GM18909 (cell line): ENCODE measurements around the gene JADE2.
"Not testable (repeated sequence)": the region's sequence is repeated elsewhere in the genome, so short reads cannot be mapped to it uniquely, and the experiment has no call there.

Experiments
- ATAC-seq: cut with Tn5 transposase; IDR thresholded peaks from one replicate; pipeline ENCODE4 v1.9.1; 2021; ENCODE audit warnings: mild to moderate bottlenecking; ENCODE audit not compliant: unreplicated experiment, poor library complexity

The JADE2 gene

DNA sequence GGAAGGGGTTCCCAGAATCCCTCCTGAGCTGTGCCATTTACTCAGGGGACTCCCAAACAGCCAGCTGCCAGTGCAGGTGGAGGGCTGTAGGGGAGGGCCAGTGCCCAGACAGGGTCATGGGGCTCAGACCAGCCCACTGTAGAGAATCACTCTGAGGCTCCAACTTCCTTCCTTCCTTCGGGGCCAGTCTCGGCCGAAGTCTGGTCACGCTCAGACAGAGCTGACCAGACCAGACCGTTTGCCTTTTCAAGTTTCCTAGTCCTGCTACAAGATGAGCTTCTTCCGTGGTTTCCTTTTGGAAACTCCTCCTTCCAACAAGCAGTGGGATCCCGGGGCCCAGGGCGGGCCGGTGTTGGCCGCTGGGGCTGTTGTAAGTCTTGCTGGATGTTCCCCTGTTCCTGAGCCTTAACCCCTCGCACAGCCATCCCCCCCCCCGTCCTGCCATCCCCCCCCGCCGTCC is 54.6 kb downstream of the JADE2 start:
- ATAC-seq, result no peak

DNA sequence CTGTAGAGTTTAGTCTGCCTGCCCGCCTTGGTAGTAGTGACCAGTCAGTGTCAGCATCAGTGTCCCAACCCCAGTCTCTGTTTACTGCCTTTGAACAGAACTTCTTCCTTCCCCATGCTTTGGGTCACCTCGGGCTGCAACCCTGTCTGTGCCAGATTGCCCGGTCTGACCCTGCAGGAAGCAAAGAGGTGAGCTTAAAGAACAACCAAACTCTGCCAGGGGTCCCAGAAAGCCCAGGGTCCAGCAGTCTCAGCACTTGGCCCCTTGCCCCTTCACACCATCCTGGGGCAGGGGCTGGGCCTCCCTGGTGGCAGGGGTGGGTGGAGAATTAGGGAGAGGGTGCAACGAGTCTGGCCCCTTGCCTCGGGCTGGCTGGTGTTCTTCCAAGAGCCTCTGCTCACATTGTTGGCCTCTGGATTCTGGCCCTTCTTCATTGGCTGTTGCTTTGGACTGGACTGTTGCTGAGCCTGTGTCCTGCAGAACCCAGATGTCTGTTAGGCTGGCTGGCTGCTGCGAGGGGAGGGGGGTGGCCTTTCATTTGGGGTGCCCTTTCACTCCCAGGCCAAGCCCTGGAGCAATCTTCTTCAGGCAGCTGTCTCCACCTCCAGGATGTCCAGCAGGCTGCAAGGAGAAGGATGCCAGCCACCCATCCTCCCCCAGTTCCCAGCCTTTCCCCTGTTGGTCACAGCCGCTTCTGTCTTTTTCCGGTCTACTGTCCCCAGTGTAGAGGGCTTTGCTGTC is 55.9 kb downstream of the JADE2 start:
- no peak for ATAC-seq

DNA sequence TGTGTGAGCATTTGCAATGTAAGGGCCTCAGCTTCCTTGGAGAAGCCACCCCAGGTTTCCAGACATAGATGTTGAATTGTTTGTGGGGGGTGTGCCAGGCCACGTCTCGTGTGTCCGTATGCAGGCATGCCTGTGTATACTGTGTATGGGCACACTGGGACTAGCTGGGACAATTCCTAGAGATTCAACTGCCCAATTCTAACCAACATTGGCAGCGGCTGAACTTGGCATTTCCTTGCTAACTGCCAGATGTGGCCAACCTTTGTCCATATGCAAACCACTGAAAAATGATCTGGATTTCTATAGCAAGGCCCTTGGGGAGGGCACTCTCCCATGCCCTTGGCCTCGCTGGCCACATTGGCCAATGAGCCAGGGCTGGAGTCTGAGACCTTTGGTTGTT is 56.8 kb downstream of the JADE2 start:
- ATAC-seq, result no peak

DNA sequence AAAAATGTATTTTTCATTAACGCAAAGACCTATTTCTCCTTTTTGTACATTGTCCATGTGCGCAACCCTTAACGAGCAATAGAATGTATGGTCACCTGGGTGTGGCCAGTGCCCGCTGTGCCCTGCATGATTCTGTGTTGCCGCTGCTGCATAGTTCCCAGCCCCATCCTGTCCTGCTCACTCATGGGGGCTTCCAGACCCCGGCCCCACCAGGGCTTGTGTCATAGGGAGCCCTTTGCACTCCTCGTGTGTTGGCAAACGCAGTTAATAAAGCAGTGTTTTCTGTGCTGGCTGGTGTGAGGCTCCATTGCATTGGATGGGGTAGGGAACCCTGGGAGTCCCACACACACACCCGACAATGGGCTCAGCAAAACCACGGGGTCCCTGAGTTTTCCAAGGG is 57.5 kb downstream of the JADE2 start:
- ATAC-seq, result no peak

DNA sequence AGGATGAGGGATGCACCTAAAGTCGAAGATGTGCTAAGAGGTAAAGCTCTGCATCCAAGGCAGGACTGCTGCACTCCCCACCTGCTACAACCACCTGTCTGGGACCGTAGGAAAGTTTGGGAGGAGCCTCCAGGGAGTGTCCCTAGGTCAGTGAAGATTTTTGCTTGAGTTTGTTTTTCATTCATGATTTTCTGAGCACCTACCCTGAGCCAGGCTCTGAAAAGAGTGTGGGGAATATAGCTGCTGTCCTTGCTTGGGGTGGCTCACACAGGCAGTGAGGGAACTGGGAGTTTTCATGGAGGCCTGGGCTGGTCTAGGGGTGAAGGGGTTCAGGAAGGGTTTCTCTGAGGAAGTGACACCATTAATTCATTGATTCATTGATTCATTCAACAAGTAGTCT is 58.3 kb downstream of the JADE2 start:
- ATAC-seq, result no peak

DNA sequence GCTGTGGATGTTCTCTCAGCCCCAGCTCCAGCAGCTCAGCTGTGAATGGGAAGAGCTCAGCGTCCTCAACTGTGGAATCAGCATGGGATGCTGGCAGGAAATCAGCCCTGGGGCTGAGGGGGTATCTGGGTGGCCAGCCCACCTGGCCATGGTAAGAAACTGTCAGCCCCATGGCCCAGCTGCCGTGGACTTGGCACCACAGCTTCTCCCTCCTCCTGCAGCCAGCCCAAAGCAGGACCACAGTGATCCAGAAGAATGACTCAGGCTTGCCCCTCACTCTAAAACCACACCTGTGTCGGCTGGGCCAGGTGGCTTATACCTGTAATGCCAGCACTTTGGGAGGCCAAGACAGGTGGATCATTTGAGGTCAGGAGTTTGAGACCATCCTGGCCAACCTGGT is 59.2 kb downstream of the JADE2 start:
- no peak for ATAC-seq

DNA sequence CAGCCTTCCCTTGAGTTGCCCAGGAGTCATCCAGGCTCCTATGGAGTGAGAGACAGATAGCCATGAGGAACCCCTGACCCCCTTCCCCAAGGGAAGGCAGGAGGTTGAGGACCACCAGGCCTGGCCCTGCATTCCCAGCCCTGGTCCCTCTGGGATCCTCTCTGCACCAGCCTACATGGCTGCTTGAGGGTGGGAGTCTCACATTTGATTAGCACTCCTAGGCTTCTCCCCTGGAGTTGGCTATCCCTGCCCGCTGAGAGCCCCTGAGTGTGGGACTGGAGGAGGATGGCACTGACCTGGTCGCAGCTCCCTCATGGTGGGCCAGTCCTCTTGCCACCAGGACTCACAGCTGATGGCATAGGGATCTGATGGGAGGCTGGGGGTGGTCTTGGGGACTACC is 60.5 kb downstream of the JADE2 start:
- ATAC-seq, result no peak

DNA sequence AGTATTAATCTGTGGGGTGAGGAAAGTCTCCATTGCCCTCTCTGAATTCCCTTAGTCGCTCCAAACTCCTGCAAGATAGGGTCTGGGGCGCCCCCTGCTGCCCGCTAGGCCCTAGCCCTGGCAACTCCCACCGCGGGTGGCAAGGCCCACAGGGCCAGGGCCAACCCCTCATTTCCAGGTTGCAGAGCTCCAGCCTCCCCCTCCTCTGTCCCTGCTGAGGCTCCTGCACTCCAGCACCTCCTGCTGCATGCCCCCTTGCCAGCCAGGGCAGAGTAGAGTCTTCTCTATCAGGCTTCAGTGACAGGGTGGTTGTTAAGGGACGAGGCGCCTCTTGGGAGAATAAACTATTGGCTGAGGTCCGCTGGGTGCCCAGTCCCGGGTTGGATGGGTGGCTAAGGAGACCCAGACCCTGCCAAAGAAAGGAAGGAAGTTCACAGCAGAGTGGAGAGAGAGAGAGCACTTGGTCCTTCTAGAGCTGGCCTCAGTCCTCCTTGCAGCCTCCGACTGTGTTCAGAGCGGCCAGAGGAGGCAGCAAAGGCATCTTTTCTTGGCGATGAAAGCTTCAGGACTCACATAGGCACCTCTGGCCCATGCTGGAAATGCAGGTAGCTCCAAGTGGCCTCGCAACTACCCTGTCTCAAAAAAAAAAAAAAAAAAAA is 61.5 kb downstream of the JADE2 start:
- ATAC-seq, result peak; percentile 81

DNA sequence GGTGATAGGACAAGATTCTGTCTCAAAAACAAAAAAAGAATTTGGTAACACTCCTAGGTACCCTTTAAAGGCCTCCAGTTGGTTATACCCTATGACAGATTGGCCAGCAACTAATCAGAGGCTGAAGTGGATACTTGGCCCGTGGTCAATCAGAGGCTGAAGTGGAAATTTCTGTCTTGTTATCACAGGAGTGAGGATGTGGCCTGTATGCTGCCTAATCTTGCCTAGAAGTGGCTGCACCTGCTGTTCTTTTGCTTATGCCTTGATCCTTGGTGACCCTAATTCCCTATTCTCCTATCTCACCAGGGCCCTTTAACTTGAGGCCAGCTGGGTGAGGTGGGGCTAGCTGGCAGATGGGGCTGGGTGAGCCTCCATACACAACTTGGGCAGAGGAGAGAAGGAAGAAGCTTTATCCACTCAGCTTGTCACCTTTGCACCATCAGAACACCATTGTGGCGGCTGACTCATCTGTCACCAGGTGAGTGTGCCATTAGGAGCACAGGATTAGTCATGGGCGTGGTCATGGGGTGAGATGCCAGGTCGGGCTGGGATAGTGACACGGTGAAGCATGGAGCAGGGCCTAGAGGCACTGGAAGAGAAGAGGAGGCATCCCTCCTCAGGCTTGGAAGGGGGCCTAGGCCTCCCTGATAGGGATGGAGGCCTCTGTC is 65.7 kb downstream of the JADE2 start:
- no peak for ATAC-seq

DNA sequence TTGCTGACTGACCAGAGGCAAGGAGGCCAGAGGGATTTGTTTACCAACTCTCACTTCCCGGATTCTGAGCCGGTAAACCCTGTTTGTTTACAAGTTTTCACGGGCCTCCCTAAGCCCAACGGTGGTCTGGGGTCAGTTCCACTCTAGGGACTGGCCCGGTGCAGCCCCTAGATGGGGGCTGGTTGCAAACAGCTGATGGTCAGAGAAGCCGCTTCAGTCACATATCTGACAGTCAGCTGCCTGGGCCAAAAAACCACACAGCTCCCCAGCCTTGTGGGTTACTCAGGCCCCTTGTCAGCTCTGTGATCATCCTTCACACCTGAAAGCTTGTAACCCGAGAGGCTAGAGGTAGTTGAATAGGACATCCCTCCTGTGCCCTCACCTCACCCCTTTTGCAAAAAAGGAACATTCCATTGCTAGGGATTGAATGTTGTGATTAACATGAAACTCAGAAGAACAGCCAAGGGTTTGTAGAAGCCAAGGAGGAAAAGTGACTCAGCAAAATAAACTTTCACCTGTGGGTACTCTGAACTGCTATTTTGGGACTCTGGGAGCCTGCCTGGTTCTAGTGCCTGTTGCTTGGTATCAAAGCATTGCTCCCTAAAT is 66.8 kb downstream of the JADE2 start:
- ATAC-seq, result no peak

DNA sequence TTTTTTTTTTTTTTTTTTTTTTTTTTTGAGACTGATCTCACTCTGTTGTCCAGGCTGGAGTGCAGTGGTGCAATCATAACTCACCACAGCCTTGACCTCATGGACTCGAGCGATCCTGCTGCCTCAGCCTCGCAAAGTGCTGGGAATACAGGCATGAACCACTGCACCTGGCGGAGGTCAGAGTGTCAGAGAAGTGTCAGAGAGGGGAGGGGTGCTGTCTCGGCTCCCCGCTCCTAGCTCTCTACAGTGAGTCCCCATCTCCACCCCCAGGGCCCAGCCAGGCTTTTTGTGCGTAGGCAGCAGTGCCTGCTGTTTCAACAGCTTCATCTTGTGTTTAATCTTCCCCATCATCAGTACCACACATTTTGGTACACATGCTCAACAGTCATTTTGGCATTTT is 68.9 kb downstream of the JADE2 start:
- no peak for ATAC-seq

DNA sequence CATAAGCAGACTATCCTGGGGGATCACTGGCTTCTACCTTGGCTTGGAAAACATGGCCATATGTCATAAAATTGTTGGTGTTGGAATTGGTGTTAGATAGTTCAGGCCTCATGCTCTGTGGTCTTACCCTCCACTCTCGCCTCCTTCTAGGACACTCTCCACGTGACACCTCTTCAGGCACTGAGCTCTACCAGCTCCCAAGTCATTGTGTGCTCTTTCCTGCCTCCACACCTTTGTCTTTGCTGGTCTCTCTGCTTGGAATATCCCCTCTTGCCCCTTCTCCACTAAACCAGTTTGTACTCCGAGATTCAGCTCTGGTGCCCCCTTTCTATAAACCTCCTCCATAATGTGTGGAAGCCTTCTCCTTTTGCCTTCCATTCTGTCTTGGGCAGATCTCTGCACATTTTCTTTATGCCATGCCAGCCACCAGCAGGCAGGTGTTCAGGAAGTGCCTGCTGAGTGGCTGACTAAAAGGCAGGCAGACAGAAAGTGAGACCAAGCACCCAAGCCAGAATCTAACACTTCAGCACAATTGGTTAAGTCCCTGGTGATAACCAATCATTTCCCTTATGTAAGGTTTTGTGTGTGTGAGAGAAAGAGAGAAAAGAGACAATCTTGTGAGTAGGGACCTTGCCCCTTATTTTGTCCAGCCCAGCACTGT is 69.5 kb downstream of the JADE2 start:
- peak; percentile 73 for ATAC-seq

DNA sequence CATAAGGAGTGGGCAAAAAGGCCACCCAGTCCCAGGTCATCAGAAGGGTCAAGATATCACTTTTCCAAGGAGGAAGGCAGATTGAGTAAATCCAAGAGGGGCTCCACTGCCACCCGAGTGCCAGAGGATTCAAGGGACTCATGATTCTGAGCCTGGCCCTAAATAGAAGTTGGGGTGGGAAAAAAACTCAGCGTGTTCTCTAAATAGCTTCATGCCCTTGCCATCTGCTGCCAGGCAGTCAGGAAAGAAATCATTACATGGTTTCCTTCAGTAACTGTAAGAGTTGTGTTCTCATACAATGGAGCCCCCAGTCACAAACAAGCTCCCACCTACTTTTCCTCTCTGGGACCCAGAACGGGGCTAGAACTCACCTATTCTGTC is 70.0 kb downstream of the JADE2 start:
- no peak for ATAC-seq

DNA sequence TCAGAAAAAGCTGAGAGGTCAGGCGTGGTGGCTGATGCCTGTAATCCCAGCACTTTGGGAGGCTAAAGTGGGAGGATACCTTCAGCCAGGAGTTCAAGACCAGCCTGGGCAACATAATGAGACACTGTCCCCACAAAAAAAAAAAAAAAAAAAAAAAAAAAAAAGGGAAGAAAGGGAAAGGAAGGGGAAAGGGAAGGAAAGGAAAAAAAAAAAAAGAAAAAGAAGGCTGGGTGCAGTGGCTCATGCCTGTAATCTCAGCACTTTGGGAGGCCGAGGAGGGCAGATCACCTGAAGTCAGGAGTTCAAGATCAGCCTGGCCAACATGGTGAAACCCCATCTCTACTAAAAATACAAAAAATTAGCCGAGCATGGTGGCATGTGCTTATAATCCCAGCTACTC is 74.3 kb downstream of the JADE2 start:
- ATAC-seq, result not testable (repeated sequence)

DNA sequence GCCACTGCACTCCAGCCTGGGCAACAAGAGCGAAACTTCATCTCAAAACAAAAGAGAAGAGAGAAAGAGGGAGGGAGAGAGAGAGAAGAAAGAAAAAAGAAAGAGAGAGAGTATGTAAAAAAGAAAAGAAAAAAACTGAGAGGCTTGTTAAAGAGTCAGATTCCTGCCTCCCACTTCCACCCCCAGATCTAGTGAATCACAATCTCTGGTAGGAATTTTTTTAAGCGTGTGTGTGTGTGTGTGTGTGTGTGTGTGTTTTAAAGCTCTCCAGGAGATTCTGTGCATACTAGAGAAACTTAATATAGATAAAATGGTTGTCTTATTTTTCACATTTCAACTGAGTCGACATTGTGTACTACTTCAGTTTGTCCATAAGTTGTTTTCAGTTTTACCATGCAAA is 75.1 kb downstream of the JADE2 start:
- no peak for ATAC-seq

DNA sequence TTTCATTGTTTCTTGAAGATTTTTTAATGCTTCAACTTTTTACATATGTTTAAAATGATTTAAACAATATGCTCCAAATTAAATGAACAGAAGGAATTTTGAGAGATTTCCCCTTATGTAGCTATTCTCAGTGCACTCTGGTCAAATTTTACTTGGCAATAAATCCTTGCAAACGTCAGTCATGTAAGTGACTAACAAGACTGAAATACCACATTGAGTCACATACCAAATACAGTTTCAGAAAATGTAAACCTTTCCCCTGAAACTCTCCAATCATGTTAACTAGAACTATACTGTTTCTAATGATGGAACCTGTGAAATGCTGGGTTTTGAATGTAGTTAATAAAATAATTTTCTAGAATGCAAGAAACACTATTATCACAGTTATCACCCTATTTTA is 77.6 kb downstream of the JADE2 start:
- ATAC-seq, result no peak

DNA sequence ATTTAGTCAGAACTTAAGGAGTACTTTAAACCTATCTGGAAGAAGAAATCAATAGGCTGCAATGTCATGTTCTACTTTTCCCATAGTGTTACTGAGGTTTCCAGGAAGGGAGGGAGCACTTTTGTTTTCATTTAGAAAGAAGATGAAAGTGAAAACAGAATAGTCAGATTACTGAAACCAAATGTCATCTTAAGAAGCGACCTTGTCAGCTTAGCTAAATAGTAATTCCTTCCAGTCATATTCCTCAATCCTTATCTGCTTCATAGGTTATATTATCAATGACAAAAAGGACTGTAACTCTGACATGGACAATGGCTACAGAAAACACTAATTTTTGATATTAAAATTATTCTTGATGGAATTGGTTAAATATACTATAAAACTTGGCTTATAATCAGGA is 79.4 kb downstream of the JADE2 start:
- no peak for ATAC-seq

DNA sequence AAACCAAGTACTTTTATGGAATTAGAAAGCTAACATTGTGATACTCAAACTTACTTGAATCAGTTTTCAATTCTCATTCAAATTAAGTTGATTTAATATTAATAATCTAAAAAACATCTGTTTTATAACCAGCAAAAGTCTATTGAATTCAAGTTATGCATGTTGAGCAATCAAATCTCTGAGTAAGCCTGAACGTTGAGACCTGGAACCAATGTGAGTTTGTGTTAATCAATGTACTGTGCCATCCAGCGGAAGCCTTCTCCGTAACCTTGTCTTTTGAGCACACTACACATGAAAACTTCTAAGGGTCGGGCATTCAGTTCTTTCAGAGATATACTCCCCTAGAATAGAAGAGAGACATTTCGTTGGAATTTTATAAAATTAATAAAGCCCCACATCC is 81.3 kb downstream of the JADE2 start:
- no peak for ATAC-seq

DNA sequence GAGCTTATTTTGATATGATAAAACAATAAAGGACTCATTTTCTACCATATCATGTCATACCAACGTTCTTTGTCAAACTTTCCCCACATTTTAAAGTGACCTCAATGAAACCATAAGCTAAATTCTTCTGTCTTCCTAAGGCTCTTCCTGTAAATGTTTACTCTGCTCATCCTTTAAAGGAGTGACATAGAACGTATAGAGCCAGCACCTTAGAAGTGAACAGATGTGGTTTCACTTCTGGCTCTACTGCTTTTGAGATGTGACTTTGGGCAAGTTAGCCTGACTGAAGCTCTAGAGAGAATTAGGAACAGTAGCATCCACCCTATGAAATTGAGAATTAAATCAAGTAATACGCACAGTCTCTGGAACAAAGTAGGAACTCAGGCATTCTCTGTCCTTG is 83.1 kb downstream of the JADE2 start:
- no peak for ATAC-seq

DNA sequence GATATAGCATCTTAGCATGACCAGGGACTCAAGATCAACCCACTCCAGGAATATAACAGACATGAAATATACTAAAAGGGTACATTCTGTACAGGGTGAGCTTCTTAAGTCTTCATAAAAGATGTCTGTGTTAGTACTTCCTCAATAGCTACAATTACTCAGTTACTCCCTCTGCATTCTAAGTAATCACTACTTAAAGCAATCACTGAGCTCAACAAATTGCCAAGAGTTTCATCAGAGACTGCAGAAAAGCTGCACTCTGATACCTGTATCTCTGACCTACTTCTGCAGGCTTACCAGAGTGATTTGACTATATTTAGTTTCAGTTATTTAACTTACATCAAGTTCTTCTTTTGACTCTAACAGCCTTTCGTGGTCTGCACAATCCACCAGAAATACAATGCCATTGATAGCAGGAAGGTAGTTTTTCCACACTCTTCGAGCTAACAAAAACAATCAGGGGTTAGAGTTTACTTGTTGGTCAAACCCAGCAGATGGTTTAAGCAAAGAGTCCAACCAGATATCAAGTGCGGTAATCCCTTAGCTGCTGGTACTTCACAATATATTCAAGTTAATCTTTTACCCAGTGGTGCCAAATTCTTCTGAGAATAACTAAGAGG is 83.9 kb downstream of the JADE2 start:
- ATAC-seq, result peak; percentile 66
